ENCODE data around the gene SUN3. TPM values are rescaled to one million over a fixed set of nuclear protein-coding genes. Genes with fewer than 3 reads are reported as not detected.
A peak's percentile ranks its signal among the peaks of the same experiment; 100 is the strongest.

Gene SUN3
- total and polyA plus RNA-seq, 2 of the 13 experiments (the other 11 are each of a cell fraction or from before 2014, with no cell fraction given), result not detected

DNA sequence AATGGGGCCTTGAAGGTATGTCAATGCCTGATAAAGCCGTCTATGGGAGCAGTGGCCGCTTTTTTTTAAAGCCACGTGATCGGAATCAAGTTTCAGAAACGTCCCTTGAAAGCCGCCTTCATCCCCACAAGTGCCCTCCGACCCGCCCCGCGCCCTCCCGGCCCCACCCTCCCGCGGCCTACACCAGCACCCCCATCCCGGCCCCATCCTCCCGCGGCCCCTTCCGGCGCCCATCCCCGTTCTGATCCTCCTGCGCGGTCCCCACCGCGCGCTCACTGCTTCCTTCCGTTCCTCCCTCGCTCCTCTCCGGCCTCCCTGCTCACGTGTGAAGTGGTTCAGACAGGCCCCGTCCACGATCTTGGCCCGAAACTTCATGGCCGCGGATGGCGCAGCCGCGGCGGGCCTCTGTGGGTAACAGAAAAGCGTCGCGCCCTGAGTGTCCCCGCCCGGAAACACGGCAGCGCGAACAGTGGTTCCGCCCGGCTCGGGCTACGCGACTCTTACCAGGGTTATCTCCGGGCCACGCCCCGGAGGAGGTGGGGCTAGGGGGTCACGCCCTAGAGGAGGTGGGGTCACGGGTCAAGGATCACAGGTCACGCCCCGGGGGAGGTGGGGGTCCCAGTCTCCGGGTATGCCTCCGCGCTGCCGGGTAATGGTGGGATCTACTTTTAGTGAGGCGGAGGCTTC is 49.6 kb downstream of the SUN3 start, which contains the start of gene HUS1 (continued):
- TF ChIP-seq, protein P1, sequence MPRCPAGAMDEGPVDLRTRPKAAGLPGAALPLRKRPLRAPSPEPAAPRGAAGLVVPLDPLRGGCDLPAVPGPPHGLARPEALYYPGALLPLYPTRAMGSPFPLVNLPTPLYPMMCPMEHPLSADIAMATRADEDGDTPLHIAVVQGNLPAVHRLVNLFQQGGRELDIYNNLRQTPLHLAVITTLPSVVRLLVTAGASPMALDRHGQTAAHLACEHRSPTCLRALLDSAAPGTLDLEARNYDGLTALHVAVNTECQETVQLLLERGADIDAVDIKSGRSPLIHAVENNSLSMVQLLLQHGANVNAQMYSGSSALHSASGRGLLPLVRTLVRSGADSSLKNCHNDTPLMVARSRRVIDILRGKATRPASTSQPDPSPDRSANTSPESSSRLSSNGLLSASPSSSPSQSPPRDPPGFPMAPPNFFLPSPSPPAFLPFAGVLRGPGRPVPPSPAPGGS (CRISPR knock-in tag; IDR thresholded peaks at IDR 0.05), result peak; percentile 80; the same call in 1 of the 2 replicates
- peak; percentile 74; the same call in 1 of the 2 replicates for TF ChIP-seq KLF11 (CRISPR knock-in tag; IDR thresholded peaks at IDR 0.05)
- peak; percentile 76; the same call in 1 of the 2 replicates for TF ChIP-seq ZNF891 (CRISPR knock-in tag; IDR thresholded peaks at IDR 0.05)
- TF ChIP-seq ZNF644 (CRISPR knock-in tag; IDR thresholded peaks at IDR 0.05; ENCODE audit: low read depth), result no peak
- TF ChIP-seq, protein P2, sequence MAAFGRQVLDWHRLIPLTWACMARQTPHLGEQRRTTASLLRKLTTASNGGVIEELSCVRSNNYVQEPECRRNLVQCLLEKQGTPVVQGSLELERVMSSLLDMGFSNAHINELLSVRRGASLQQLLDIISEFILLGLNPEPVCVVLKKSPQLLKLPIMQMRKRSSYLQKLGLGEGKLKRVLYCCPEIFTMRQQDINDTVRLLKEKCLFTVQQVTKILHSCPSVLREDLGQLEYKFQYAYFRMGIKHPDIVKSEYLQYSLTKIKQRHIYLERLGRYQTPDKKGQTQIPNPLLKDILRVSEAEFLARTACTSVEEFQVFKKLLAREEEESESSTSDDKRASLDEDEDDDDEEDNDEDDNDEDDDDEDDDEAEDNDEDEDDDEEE (CRISPR knock-in tag; IDR thresholded peaks at IDR 0.05), result peak; percentile 66; the same call in 1 of the 2 replicates
- peak; percentile 81 for TF ChIP-seq POLR2AphosphoS5 (IDR thresholded peaks at IDR 0.05; ENCODE audit: low read depth, low read length)
- peak; percentile 92 for TF ChIP-seq PHF20 (CRISPR knock-in tag; IDR thresholded peaks at IDR 0.05)
- 0 out of 2 replicates have a peak, but pooled peaks have one; percentile 60 for TF ChIP-seq BRCA1 (CRISPR knock-in tag; IDR thresholded peaks at IDR 0.05)
- TF ChIP-seq, protein P3, sequence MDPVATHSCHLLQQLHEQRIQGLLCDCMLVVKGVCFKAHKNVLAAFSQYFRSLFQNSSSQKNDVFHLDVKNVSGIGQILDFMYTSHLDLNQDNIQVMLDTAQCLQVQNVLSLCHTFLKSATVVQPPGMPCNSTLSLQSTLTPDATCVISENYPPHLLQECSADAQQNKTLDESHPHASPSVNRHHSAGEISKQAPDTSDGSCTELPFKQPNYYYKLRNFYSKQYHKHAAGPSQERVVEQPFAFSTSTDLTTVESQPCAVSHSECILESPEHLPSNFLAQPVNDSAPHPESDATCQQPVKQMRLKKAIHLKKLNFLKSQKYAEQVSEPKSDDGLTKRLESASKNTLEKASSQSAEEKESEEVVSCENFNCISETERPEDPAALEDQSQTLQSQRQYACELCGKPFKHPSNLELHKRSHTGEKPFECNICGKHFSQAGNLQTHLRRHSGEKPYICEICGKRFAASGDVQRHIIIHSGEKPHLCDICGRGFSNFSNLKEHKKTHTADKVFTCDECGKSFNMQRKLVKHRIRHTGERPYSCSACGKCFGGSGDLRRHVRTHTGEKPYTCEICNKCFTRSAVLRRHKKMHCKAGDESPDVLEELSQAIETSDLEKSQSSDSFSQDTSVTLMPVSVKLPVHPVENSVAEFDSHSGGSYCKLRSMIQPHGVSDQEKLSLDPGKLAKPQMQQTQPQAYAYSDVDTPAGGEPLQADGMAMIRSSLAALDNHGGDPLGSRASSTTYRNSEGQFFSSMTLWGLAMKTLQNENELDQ (CRISPR knock-in tag; IDR thresholded peaks at IDR 0.05; ENCODE audit: borderline replicate concordance), result peak; percentile 81; the same call in 1 of the 2 replicates
- TF ChIP-seq, protein P4, sequence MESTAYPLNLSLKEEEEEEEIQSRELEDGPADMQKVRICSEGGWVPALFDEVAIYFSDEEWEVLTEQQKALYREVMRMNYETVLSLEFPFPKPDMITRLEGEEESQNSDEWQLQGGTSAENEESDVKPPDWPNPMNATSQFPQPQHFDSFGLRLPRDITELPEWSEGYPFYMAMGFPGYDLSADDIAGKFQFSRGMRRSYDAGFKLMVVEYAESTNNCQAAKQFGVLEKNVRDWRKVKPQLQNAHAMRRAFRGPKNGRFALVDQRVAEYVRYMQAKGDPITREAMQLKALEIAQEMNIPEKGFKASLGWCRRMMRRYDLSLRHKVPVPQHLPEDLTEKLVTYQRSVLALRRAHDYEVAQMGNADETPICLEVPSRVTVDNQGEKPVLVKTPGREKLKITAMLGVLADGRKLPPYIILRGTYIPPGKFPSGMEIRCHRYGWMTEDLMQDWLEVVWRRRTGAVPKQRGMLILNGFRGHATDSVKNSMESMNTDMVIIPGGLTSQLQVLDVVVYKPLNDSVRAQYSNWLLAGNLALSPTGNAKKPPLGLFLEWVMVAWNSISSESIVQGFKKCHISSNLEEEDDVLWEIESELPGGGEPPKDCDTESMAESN (CRISPR knock-in tag; conservative IDR thresholded peaks at IDR 0.05), result peak; percentile 89
- TF ChIP-seq SATB2 (CRISPR knock-in tag; IDR thresholded peaks at IDR 0.05), result peak; percentile 65; the same call in 1 of the 2 replicates
- TF ChIP-seq BORCS8-MEF2B (CRISPR knock-in tag; IDR thresholded peaks at IDR 0.05), result peak; percentile 74; the same call in 1 of the 2 replicates
- TF ChIP-seq ZBTB3 (CRISPR knock-in tag; IDR thresholded peaks at IDR 0.05; ENCODE audit: borderline replicate concordance, low read depth), result 0 out of 2 replicates have a peak, but pooled peaks have one; percentile 80
- TF ChIP-seq ZNF878 (CRISPR knock-in tag; IDR thresholded peaks at IDR 0.05), result 0 out of 2 replicates have a peak, but pooled peaks have one; percentile 54
- TF ChIP-seq ZNF615 (CRISPR knock-in tag; IDR thresholded peaks at IDR 0.05; ENCODE audit: borderline replicate concordance), result peak; percentile 83; the same call in 1 of the 2 replicates
- TF ChIP-seq ZNF816 (CRISPR knock-in tag; IDR thresholded peaks at IDR 0.05; ENCODE audit: borderline replicate concordance), result peak; percentile 96
- no peak for TF ChIP-seq MLLT10 (CRISPR knock-in tag; IDR thresholded peaks at IDR 0.05)
- TF ChIP-seq ZNF136 (CRISPR knock-in tag; IDR thresholded peaks at IDR 0.05; ENCODE audit: low read depth), result no peak
- peak; percentile 82; the same call in 1 of the 2 replicates for TF ChIP-seq ETV5 (CRISPR knock-in tag; IDR thresholded peaks at IDR 0.05; ENCODE audit: borderline replicate concordance)
- peak; percentile 76; the same call in 1 of the 2 replicates for TF ChIP-seq ZBTB2 (CRISPR knock-in tag; IDR thresholded peaks at IDR 0.05; ENCODE audit: low read depth)

All from HepG2 (cell line).